Measurements from ENCODE around the gene STK24. TPM values are rescaled to one million over a fixed set of nuclear protein-coding genes. Genes with fewer than 3 reads are reported as not detected.

The STK24 gene
- polyA plus RNA-seq, 3 donors, result 30.4 to 65.9 (median 52.7) TPM

GRCh38 chr13:98440390-98441055 lies 136.4 kb downstream of the STK24 start:
- H3K27ac ChIP-seq (ENCODE audit: low read depth, low read length), result no peak overlapping the region
- WGBS, 3 donors, result 95 to 96% (median 96%) methylated on average over 25 of the region's 25 CpGs

- WGBS, 3 donors, result 89 to 92% (median 91%) methylated on average over 16 of the region's 16 CpGs
- H3K27ac ChIP-seq (ENCODE audit: low read depth, low read length), result no peak overlapping the region
These were observed 137.0 kb downstream of the STK24 start for GRCh38 chr13:98439896-98440295.

- 93 to 94% (median 94%) methylated on average over 32 of the region's 32 CpGs for WGBS, 3 donors
- no peak overlapping the region for H3K27ac ChIP-seq (ENCODE audit: low read depth, low read length)
These were observed 137.6 kb downstream of the STK24 start for GRCh38 chr13:98439126-98439828.

GRCh38 chr13:98438246-98439125 lies 138.4 kb downstream of the STK24 start:
- WGBS, 3 donors, result 94 to 95% (median 94%) methylated on average over 27 of the region's 27 CpGs
- no peak overlapping the region for H3K27ac ChIP-seq (ENCODE audit: low read depth, low read length)

GRCh38 chr13:98436233-98436910 lies 140.5 kb downstream of the STK24 start:
- 69 to 76% (median 72%) methylated on average over 12 of the region's 12 CpGs for whole genome bisulfite sequencing, 3 donors

GRCh38 chr13:98435376-98435775 lies 141.5 kb downstream of the STK24 start:
- no peak overlapping the region for H3K27ac ChIP-seq (ENCODE audit: low read depth, low read length)
- 88 to 92% (median 92%) methylated on average over 11 of the region's 11 CpGs for WGBS, 3 donors

More at GRCh38 chr13:98436233-98436910, 140.5 kb downstream of the STK24 start:
- no peak overlapping the region for H3K27ac ChIP-seq (ENCODE audit: low read depth, low read length)

- no peak overlapping the region for H3K27ac ChIP-seq (ENCODE audit: low read depth, low read length)
- 96 to 97% (median 96%) methylated on average over 6 of the region's 6 CpGs for WGBS, 3 donors
These were observed 142.8 kb downstream of the STK24 start for GRCh38 chr13:98434060-98434459.

GRCh38 chr13:98433654-98434053 lies 143.3 kb downstream of the STK24 start:
- H3K27ac ChIP-seq (ENCODE audit: low read depth, low read length), result no peak overlapping the region
- whole genome bisulfite sequencing, 3 donors, result 93 to 95% (median 95%) methylated on average over 10 of the region's 10 CpGs

- no peak overlapping the region for H3K27ac ChIP-seq (ENCODE audit: low read depth, low read length)
- 95 to 98% (median 95%) methylated on average over 11 of the region's 11 CpGs for WGBS, 3 donors
These were observed 144.3 kb downstream of the STK24 start for GRCh38 chr13:98432638-98433037.

GRCh38 chr13:98429977-98430736 lies 146.8 kb downstream of the STK24 start:
- H3K27ac ChIP-seq (ENCODE audit: low read depth, low read length), result no peak overlapping the region
- 73 to 76% (median 75%) methylated on average over 11 of the region's 11 CpGs for WGBS, 3 donors

- no peak overlapping the region for H3K27ac ChIP-seq (ENCODE audit: low read depth, low read length)
- WGBS, 3 donors, result 75 to 95% (median 84%) methylated on average over 7 of the region's 7 CpGs
These were observed 147.4 kb downstream of the STK24 start for GRCh38 chr13:98429531-98429930.

- no peak overlapping the region for H3K27ac ChIP-seq (ENCODE audit: low read depth, low read length)
- 71 to 85% (median 77%) methylated on average over 10 of the region's 10 CpGs for WGBS, 3 donors
These were observed 147.8 kb downstream of the STK24 start for GRCh38 chr13:98429081-98429480.

- WGBS, 3 donors, result 74 to 84% (median 82%) methylated on average over 15 of the region's 15 CpGs
- H3K27ac ChIP-seq (ENCODE audit: low read depth, low read length), result no peak overlapping the region
These were observed 148.5 kb downstream of the STK24 start for GRCh38 chr13:98428256-98428966.

GRCh38 chr13:98427331-98427995 lies 149.4 kb downstream of the STK24 start:
- H3K27ac ChIP-seq (ENCODE audit: low read depth, low read length), result no peak overlapping the region
- 86 to 92% (median 89%) methylated on average over 13 of the region's 13 CpGs for whole genome bisulfite sequencing, 3 donors

- WGBS, 3 donors, result 40 to 89% (median 88%) methylated on average over 7 of the region's 7 CpGs
- no peak overlapping the region for H3K27ac ChIP-seq (ENCODE audit: low read depth, low read length)
These were observed 153.5 kb downstream of the STK24 start for GRCh38 chr13:98423417-98423816.

GRCh38 chr13:98422046-98422445 lies 154.9 kb downstream of the STK24 start:
- H3K27ac ChIP-seq (ENCODE audit: low read depth, low read length), result no peak overlapping the region
- WGBS, 3 donors, result 87 to 94% (median 93%) methylated on average over 9 of the region's 9 CpGs

All from adipose tissue (tissue), 3 donors.